ENCODE data around the gene CDC14A.

Gene CDC14A

DNA sequence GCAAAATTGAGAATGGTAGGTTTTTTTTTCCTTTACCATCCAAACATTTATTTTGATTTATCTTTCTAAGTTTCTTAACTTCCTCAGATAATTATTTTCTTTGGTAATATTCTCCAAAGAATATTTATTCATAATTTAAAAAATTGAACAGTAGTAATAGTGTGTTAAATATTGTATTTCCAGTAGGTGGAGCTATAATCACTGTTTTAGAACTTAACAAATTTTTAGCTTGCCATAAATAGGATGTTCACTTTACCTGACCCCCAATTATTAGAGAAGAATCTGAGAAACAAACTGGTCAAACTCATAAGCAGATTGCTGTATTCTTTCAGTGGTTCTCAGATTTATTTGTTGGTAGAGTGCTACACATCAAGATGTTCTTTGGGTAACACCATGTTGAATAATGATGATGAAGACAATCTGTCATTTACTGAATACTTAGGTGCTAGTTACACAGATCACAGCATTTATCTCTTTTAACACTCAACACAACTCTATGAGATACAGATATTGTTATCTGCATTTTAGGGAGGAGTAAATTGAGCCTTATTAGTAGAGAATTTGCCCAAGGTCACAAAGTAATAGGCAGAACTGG is 103.3 kb downstream of the CDC14A start:
- no peak for DNase-seq

DNA sequence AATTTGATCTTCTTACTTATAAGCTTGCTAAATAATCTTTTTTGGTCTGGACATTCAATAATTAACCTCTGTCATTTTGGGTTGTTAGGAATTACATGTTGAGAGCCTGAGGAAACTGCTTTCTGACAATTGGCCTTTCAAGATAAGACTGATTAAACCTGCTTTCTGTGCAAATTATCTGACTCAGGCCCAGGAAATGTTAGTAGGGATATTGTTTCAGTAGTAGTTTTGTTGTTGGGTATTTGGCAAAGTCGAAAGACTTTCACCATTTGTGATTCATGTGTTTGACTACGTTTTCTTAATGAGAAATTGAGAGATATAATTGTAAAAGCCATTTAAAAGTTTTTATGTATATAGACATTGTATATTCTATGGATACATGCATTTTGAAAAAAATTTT is 104.6 kb downstream of the CDC14A start:
- no peak for DNase-seq

DNA sequence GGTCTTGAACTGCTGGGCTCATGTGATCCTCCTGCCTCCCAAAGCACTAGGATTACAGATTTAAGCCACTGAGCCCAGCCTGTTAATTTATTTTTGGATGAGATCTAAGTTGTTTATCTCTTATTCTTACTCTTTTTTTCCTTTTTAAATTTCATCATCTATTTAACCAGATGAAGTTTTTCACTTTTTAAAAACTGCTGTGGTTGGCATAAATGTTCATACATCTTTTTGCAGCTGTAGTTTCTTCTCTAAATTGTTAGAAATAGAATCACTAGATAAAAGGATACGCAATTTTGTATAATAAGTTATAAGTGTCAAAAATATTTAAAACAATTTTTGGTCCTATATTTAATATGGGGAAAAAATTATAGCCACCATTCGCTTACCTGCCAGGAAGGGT is 105.4 kb downstream of the CDC14A start:
- no peak for DNase-seq

DNA sequence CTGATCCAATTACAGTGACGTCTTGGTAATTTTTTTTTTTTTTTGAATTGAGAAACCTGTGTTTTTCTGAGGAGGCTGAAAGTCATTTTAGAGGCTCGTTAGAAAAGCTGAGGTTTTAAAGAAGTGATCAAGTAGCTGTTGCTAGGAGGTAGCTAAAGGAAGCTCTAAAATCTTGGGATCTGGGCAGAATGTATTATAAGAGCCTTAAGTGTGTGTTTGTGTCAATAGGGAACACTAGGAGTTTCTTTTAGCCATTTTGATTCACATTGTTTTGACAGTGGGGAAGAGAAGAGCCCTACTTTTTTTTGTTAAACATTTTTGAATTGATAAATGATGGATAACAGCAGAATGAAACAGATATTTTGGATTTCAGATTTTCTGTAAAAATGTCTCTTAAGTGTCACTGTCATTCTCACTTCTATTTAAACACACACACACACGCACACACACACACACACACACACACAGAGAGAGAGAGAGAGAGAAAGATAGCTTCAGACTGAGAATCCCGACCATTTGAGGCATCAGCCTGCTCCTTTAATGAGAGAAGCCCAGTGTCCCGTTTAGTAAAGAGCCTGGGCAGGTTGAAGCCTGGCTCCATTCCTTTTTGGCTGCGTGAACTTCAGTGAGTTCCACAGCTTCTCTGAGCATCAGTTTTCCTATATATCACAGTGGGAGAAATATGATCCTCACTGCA is 106.5 kb downstream of the CDC14A start:
- DNase-seq = no peak

DNA sequence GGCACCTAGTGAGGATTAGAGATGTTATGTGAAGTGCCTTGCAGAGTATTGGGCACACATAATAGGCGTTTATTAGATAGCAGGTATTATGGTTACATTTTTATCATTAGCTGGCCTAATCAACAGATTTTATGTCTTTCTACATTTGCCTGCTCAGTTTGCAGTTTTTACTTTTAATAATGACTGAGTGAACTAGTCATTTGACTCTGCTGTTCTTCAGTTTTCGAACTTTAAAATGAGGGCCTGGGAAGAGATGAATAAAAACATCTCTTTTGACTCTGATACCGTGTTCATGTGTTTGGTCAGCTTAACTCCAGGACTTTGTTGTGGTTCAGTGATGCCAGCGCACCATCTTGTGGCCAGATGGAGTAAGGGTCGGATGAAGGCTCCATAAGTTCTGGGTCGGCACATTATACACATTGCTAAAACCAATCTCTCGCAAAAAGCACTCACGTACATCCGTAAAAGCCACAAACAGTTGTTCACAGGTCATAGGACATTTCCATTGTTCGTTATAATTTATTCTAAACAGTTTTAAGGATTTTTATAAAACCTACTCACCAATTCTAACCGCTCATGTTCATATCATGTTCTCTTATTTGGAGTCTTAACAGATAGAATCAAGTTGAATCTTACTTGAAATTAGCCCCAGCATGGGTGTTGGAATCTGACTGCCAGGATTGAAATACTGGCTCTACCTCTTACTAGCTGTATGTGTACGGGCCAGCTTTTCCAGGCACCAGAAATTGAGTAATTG is 107.2 kb downstream of the CDC14A start:
- DNase-seq = peak; percentile 89

DNA sequence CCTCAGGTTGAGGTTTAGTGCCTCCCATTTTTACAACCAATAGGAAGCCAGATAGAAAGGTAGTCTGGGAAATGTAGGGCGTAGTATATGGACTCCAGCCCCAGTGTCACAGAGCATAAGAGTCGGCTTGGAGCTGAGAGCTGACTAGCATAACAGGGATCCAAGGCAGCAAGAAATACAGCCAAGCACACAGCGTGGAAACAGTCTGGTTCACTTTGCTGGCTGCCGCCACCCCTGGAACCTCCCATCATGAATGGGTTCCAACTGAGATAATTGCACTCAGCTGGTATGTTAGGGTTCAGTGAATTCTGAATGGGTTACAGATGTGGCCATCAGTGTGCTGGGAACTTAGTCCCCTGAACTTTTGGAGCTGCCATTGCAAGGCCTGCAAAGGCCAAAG is 108.9 kb downstream of the CDC14A start:
- DNase-seq = no peak

DNA sequence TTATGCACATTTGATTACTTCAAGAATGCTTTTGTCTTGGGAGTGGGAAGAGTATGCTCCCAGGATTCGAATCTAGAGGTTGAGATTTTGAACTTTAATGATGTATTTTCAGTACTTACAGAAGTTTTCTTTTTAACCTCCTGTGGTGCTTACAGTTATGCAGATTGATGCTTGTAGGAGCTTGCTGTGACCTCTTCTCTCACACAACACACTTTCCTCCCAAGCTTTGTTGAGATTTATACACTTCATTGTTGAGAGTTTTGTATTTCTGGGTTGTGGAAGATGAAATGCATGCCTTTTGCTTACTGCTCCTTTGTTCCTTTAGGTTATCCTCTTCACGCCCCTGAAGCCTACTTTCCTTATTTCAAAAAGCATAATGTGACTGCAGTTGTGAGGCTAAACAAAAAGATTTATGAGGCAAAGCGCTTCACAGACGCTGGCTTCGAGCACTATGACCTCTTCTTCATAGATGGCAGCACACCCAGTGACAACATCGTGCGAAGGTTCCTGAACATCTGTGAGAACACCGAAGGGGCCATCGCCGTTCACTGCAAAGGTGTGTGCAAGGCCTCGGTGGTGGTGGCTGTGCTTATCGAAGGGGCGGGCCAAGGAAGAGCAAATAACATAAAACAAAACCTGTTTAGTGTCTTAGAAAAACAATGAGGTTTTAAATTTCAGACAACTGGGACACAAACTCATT is 110.2 kb downstream of the CDC14A start:
- no peak for DNase-seq

DNA sequence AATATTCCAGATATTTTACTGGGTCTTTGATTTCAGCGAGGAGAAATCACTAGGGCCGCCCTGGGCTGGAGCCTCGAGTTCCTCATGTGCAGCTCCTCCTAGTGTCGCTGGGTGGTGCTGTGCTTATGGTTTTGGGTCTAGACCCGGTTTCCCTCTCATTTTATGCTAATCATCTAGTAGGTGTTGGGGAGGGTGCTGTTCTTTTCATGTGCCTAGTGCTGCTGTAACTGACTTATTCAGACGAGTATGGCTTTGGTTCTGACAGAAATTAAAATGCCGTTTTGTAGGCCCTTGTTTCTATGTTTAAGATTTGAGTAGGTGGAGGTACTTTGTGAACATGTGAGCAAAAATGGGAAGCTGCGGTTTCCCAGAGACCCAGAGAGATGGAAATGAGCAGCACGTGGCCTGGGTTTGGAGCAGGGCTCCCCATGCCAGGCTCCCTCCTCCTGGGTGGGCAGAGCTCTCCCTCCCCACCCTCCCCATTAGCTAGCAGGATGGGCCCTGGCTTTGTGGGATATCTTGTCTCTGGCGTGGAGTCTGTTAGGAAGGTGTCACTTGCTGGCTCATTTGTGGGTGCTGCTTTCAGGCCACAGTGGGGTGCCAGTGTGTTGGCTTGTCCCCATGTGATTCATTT is 111.6 kb downstream of the CDC14A start:
- DNase-seq = peak; percentile 81

DNA sequence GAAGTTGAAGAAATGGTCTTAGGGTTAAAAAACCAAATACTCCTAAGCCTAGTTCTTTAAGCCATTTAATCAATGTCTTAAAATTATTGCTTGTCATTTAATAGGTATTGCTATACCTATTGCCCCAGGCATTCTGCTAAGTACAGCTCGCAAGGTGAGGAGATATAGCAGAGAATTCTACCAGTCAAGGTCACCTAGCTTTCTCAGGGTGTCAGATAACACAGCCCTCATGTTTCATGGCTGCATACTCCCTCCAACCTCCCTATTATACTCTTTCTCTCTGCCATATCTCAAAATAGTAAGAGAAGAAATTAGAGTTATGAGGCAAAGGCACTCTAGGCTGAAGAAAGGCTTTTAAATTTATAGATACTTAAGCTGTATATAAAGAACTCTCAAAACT is 117.3 kb downstream of the CDC14A start:
- no peak for DNase-seq

DNA sequence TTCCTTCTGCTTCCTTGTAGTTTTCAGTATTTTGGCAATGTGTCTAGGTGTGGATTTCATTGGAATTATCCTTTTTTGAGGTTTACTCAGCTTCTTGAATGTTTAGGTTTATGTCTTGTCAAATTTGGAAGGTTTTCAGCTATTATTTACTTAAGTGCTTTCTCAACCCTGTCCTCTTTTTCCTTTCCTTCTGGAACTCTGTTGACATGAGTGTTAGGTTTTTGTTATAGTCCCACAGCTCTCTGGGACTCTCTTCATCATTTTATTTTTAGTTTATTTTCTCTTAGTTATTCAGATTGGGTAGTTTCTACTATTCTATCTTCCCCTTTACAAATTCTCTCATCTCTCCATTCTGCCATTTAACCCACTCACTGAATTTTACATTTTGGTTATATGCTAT is 122.5 kb downstream of the CDC14A start:
- no peak for DNase-seq

DNA sequence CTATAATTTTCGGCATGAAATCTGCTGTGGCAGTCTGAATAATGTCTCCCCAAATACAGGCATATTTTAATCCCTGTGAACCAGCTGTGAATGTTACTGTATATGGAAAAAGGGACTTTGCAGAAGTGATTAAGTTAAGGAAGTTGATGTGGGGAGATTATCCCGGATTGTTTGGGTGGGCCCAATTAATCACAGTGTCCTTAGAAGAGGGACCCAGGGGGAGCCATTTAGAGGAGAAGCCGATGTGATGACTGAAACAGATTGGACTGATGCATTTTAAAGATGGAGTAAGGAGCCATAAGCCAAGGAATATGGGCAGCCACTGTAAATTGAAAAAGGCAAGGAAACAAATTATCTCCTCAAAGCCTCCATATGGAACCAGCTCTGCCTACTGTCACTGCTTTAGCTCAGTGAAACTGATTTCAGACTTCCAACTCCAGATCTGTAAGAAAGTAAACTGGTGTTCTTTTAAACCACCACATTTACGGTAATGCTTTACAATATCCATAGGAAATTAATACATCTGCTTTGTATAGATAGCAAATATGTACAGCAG is 124.5 kb downstream of the CDC14A start:
- no peak for DNase-seq

DNA sequence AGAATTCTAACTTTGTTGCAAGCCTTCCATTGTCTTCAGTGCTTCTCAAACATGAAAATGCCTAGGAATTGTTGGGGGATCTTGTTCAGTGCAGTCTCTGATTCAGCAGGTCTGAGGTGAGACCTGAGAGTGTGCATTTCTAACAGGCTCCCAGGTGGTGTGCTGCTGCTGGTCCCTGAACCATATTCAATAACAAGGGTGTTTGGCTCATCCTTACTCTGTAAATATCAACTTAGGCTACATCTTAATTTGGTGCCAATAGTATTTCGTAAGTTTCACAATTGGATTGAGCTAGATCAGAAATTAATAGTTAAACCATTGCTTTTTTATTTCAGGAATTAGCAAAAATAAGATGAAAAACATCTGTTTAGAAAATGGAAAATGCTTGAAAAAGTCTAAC is 126.5 kb downstream of the CDC14A start:
- DNase-seq = no peak

DNA sequence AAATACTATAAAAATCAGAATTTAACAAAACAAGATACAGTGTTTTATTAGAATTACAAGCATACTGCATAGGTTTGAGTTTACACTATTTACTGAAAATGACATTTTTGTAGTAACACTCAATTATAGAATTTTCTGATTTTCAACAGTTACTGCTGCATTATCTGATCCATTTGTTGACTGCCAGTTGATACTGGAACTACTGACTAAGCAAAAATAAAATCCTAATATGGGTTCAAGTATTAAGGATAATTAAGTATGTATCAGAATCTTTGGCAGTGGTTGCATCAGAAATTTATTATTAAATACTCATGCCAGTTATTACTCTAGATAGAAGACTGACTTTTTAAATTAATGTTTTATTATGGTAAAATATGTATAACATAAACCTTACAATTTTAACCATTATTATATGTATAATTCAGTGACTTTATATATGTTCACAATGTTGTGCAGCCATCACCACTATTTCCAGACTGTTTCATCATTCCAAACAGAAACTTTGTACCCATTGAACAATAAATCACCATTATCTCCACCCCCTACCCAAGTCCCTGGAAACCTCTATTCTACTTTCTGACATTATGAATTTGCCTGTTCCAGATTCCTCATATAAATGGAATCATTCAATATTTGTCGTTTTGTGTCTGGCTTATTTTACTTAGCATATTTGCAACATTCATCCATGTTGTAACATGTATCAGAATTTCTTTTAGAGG is 127.5 kb downstream of the CDC14A start:
- no peak for DNase-seq

DNA sequence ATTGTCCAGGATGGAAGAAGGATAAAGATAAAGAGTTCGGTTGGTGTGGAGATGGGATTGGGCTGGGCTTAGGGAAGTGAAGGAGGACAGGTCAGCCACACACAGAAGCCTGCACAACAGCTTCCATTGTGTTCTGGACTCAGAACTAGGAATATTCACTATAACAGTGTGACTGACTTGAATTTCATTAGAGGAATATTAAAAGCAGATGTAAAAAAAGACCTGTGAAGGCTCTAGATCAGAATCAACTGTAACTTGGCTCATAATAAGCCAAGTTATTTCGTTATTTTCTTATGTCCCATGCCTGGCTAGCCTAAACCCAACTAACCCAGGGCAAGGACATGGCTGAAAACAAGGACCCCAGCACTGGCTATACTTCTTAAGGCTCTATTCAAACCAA is 129.0 kb downstream of the CDC14A start:
- DNase-seq = no peak

DNA sequence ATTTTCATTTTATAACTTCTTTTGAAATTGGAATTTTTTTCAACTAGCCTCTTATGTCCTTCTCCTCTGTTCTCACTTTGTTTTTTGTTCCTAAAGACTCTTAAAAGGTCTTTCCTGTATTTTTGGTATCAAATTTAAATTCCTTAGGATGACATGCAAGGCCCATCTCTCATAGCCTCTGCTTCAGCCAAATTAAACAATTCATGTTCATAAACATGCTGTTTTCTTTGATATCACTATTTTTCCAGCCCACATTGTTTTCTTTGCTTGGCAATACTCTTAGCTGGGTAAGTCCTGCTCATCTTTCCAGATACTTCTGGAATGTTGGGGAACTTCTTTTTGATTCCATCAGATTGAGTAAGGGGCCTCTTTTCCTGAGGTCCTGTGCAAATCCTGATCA is 129.9 kb downstream of the CDC14A start:
- DNase-seq = no peak

DNA sequence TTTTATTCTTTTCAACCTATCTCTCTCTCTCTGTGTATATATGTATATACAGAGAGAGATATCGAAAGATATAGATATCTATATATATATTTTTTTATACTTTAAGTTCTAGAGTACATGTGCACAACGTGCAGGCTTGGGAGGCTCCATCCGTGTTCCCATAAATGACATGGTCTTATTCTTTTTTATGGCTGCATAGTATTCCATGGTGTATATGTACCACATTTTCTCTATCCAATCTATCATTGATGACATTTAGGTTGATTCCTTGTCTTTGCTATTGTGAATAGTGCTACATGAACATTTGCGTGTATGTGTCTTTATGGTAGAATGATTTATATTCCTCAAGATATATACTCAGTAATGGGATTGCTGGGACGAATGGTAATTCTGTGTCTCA is 130.4 kb downstream of the CDC14A start:
- no peak for DNase-seq

DNA sequence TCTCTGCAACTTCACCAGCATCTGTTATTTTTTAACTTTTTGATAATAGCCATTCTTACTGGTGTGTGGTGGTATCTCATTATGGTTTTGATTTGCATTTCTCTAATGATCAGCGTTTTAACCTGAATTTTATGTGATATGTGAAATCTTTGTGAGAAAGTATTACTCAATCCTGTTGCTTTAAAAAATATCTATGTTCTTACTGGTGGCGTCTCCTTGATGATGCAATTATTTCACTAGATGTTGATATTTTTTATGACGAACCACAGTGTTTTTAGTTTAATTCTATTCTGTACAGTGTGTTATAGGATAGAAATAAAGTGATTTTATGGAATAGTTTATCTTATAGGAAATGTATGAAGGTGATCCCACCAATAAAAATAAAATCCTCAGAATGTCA is 130.9 kb downstream of the CDC14A start:
- no peak for DNase-seq

DNA sequence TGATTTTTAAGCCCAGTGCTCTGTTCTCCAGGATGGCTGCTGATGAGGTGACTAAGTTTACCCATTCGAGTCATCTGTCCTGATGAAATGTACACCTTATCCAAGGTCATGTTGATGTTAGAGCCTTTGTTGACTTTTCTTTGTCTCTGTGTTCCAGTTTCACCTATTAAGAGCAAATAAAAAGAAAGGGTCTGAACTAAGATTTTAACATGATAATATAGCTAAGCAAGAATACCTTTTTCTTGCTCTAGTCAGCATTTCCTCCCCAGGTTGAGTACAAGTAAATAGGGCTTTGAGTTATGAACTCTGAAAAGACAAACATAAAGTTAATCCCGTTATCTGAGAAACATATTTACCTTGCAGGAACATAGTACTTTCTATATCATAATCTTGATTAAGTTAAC is 133.6 kb downstream of the CDC14A start:
- DNase-seq = no peak

DNA sequence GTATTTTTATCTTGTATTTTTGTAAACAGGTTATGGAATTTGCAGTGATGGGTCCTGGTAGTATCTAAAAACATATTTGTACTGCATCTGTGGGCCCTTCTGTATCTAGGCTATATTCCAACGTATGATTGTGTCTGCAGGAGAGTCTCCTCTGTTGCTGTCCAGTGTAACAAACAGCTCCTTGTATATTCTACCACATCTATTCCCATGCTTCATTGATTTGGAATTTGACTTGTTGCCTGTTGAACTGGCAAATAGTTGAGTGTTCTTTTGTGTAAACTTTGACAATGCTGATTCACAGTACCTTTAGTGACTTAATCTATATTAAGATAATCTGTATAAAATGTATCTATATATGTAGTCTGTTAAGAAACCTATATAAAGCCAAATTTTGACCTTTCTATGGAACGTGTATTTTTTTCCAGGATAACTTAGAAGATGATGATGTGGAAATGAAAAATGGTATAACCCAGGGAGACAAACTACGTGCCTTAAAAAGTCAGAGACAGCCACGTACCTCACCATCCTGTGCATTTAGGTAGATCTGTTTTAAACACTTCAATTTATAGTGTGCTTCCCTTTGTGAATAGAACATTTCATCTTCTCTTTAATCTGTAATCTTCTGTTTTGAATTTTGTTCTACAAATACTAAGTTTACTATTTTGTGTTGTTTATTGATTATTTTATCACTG is 142.2 kb downstream of the CDC14A start:
- DNase-seq = no peak

DNA sequence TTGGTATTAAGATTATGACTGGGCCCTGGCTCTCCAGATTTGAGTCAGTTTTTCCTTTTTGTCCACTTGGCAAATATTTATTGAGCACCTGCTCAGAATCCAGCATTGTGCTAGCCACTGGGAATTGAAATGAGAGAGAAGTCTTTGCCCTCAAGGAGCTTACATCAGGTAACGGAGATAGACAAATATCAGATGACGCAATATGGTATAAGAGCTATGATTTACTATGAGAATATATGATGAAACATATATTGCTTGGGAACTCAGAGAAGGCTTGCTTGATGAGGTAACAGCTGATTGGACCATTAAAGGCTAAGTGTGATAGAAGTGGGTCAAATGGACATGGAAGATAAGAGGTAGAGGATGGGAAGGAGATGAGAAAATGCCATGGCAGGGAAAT is 144.6 kb downstream of the CDC14A start:
- no peak for DNase-seq

DNA sequence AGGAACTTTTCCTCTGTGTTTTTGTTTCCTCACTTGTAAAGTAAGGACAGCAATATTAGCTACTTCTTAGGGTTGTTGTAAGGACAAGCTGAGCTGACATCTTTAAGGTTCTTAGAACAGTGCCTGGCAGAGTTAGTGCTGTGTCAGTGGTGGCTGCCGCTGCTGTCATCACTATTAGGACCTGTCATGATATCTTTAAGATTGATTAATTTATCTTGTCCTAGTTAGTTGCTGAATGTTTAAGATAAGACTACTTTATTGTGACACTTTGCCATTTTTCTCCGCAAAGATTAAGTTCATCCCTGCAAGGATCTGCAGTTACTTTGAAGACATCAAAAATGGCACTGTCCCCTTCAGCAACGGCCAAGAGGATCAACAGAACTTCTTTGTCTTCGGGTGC is 145.5 kb downstream of the CDC14A start:
- no peak for DNase-seq
